DOHH2 (cell line): ENCODE measurements around the gene PIGR.

ENCODE experiments used
- CTCF ChIP-seq: fragments of 200-600 bp; sonication (generic); IDR thresholded peaks from one replicate; pipeline ENCODE4 v1.5.1; 2014; ENCODE audit warnings: antibody characterized with exemption, mild to moderate bottlenecking, low read depth, low read length; ENCODE audit not compliant: poor library complexity, severe bottlenecking
- EZH2phosphoT487 ChIP-seq: fragments of 200-600 bp; sonication (generic); IDR thresholded peaks from 2 replicates; pipeline ENCODE4 v1.6.1; 2017; ENCODE audit warnings: borderline replicate concordance, mild to moderate bottlenecking, antibody characterized with exemption, low read length, moderate library complexity, mixed read lengths

GRCh38 chr1:206895837-206896242 is 50.4 kb downstream of the PIGR start:
- no peak for TF ChIP-seq CTCF
- TF ChIP-seq EZH2phosphoT487: no peak
